D721Med (cell line): ENCODE measurements around the gene ALOX15B.
A peak's percentile ranks its signal among the peaks of the same experiment; 100 is the strongest.

Experiments used
- DNase-seq: peaks from one replicate; pipeline ENCODE4 v3.0.0; 2011; ENCODE audit warnings: low spot score; ENCODE audit not compliant: insufficient read length
- FAIRE-seq: peaks from 2 replicates; lab custom pipeline; 2011; peaks lifted over from hg19 to GRCh38; lab: Jason Lieb, UNC
- TF ChIP-seq, protein P1 (sequence below): IDR thresholded peaks from 2 replicates; pipeline ENCODE4 v1.5.1; 2012; ENCODE audit warnings: mild to moderate bottlenecking, control low read depth; ENCODE audit not compliant: insufficient read depth; ENCODE audit errors: missing control alignments

Gene ALOX15B

DNA sequence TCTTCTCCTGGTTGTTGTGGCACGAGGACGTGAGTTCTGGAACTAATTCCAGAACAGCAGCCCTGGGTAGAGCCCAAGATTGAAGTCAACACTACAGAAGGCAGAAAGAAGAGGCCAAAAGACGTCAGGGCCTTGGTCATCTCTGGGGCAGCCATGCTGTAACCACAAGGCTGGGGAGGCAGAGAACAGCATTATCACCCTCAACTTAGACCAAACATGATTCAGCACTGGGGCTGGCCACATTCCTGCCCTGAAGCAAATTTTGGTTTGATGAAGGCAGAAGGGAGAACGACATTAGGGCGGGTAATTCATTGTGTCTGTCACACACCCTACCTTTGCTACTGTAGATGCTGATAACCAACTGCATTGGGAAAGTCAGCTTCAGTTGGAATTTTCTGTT is 9.7 kb upstream of the ALOX15B start:
- TF ChIP-seq, protein P1, sequence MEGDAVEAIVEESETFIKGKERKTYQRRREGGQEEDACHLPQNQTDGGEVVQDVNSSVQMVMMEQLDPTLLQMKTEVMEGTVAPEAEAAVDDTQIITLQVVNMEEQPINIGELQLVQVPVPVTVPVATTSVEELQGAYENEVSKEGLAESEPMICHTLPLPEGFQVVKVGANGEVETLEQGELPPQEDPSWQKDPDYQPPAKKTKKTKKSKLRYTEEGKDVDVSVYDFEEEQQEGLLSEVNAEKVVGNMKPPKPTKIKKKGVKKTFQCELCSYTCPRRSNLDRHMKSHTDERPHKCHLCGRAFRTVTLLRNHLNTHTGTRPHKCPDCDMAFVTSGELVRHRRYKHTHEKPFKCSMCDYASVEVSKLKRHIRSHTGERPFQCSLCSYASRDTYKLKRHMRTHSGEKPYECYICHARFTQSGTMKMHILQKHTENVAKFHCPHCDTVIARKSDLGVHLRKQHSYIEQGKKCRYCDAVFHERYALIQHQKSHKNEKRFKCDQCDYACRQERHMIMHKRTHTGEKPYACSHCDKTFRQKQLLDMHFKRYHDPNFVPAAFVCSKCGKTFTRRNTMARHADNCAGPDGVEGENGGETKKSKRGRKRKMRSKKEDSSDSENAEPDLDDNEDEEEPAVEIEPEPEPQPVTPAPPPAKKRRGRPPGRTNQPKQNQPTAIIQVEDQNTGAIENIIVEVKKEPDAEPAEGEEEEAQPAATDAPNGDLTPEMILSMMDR, result no peak
- DNase-seq, result no peak
- FAIRE-seq, result no peak

GRCh38 chr17:8031261-8031661 is 7.6 kb upstream of the ALOX15B start:
- FAIRE-seq, result no peak
- TF ChIP-seq, protein P1, result no peak
- no peak for DNase-seq

- FAIRE-seq, result no peak
- TF ChIP-seq, protein P1, result no peak
- no peak for DNase-seq
Observed at GRCh38 chr17:8031950-8032349, 6.9 kb upstream of the ALOX15B start.

GRCh38 chr17:8032442-8032841 is 6.4 kb upstream of the ALOX15B start:
- no peak for FAIRE-seq
- TF ChIP-seq, protein P1, result no peak
- DNase-seq, result no peak

DNA sequence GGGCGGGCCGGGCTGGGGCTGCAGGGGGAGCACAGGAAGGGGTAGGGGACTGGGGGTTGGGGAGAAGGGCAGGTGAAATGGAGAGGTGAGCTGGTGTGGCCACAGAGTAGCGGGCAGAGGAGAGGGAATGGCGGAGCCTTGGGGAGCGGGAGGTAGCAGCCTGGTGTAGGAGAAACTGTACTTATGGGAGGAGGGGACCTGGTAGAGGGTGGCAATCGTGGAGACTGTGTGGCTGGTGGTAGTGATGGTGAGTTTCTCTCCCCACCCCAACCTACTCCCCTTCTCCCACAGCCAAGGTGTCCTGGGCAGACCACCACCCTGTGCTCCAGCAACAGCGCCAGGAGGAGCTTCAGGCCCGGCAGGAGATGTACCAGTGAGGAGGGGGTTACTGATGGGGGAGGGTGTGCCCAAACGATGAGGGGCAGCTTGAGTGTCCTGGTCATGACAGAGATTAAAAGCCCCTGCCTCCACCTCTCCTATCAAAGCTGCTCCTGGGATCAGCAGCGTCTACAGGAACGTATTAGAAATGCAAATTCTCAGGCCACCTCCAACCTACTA is 831 bp downstream of the ALOX15B start:
- no peak for DNase-seq
- TF ChIP-seq, protein P1, result no peak
- no peak for FAIRE-seq

DNA sequence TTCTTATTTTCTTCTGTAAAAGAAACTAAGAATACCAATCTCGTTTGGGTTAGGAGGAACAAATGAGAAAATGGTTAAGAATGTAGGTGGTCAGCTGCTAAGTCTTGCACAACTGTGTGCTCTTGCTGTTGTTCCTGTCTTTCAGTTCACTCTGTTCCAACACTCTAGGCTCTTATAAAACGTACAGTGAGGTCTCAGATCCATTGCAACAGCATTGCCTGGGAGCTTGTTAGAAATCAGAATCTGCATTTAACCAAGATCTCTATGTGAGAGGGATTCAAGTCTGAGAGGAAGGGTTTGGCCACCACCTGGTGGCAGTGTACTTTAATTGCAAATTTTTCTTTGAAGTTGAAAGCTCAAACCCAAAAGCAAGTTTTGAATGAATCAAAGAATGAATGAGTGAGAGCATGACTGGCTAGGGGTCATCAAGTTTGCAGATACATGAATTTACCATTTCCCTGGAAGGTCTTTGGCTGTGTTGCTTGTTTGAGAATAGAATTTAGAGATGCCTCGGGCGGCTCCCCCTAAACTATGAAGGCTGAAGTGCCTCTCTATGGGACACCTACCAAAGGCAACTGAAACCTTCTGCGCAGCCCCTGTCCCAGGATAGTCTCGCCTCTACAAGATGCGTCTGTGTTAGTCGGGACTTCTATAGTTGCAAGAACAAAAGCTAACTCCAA is 2.5 kb downstream of the ALOX15B start:
- FAIRE-seq, result peak; percentile 70

DNA sequence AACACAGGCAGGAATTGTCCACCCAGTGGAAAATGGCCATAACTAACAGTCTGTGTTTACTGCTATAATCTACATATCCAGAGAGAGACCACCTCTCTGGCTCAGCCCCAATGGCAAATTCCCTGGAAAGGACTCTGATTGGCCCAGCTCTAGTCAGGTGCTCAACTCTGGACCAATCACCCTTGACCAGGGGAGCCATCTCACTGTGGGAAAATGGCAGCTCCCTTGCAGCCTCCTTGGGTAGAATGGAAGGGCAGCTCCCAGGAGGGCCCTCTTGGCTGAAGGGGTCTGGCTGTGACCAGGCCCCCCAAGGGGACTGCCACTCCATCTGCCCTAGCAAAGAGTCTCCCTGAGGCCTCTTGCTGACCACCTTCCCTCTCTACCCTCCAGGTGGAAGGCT is 3.1 kb downstream of the ALOX15B start:
- FAIRE-seq, result no peak
- TF ChIP-seq, protein P1, result no peak
- no peak for DNase-seq

More for the DNA sequence above, 2.5 kb downstream of the ALOX15B start:
- TF ChIP-seq, protein P1, result peak; percentile 53
- DNase-seq, result peak; percentile 58
